Central memory CD4-positive, alpha-beta T cell (primary cell): Measurements from ENCODE around the gene KRT10.
A peak's percentile ranks its signal among the peaks of the same experiment; 100 is the strongest.
"Not testable (repeated sequence)": the region's sequence is repeated elsewhere in the genome, so short reads cannot be mapped to it uniquely, and the experiment has no call there.

Experiments
- DNase-seq: peaks from one replicate; pipeline ENCODE4 v3.0.0; 2022

The KRT10 gene

DNA sequence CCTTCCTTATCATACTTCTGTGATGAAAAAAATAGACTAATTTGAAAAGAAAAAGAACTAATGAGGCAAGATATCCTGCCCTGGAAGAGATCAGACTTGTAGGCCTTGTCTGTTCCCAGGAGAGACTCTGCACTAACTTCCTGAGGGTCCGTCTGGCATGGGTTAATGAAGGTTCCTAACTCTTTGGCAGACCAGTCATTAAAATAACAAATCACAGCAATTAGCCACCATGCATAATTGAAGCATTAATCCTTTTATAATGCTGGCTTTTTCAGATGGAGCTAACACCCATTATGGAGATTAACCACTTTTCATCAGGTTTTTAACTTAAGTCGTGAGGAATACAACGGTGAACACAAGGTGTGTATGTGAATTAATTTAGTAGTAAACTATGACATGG lies 10.4 kb upstream of the KRT10 start:
- no peak for DNase-seq

DNA sequence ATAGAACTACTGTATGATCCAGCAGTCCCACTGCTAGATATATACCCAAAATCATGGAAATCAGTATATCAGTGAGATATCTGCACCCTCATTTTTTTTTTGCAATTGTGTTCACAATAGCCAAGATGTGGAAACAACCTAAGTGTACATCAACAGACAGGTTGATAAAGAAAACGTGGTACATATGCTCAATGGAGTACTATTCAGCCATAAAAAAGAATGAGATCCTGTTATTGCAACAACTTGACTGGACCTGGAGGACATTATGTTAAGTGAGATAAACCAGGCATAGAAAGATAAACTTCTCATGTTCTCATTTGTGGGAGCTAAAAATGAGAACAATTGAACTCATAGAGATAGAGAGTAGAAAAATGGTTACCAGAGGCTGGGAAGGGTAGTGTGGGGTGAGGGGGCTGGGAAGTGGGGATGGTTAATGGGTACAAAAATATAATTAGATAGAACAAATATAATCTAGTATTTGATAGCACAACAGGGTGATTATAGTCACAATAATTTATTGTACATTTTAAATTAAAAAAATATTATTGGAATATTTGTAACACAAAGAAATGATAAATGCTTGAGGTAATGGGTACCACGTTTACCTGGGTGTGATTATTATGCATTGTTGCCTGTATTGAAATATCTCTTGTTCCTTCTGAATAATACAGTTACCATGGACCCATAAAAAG lies 7.8 kb upstream of the KRT10 start:
- no peak for DNase-seq

DNA sequence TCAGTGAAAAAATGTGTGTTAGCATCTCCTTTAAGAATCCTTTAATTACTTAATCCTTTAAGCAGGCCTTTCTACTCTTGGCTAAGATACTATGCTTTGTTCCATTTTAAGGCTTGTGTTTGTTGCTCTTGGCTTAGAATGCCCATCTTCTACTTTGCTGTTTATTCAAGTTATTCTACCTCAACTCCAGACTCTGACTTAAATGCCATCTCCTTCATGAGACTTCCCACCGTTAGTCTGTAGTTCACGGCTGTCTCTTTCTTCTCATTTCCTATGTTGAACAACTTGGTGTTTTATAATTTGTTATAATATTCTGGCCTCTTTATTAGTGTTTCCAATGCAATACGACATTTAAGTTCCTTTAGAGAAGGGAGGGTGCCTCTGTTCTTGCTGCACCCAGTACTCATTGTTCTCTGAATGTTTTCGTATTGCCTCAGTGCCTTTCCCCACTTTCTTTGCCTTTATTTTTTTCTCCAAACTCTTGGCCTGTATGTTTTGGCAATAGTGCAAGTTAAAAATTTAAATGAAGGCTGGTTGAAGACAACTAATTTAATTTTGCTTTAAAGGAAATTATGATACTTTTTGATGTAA lies 6.1 kb upstream of the KRT10 start:
- no peak for DNase-seq

DNA sequence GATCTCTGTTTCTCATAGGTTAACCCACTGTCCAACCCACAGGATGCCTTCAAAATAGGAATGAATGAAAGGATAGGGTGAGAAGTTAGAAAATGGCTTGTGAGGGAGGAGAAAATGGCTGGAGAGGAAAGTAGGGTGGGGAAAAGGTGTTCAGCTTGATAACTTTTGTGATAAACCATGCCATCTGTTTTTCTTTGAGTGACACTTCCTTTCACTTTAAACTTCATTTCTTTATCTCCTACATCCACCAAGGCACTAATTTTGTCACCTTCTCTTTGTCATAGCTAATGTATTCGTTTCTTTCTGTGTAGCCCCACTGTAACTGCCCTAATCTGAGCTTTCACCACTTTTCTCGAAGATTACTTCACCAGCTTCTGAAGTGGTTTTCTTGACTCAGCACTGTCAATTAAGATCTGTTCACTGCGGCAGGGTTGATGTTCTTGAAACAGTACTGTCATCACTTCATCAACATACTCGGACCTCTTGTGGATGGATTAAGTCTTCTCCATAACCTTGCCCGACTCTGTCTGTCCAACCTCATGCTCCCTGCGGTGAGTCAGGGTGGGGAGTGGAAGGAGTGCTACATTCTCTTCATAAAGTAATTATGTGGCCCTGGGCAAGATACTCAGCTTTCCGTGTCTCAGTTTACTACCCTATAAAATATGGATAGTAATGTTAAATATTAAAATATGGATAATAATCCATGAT lies 5.5 kb upstream of the KRT10 start:
- no peak for DNase-seq

DNA sequence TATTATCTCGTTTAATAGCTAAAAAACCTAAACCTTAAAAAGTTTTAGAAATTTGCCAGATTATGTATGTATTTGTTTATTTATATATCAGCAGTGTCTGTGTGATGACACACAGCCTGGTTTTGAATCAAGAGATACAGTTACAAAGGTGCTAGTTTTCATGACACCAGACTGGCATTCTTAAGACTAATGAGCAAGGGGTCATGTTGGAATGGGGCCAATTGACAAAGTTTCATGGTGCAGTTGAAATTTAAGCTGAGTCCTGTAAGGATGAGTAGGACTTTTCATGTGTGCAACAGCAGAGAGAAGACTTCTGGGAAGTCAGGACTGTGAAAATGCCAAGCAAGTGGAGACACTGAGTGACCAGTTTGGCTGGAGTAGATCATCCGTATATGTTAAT lies 3.2 kb upstream of the KRT10 start:
- DNase-seq, result no peak

DNA sequence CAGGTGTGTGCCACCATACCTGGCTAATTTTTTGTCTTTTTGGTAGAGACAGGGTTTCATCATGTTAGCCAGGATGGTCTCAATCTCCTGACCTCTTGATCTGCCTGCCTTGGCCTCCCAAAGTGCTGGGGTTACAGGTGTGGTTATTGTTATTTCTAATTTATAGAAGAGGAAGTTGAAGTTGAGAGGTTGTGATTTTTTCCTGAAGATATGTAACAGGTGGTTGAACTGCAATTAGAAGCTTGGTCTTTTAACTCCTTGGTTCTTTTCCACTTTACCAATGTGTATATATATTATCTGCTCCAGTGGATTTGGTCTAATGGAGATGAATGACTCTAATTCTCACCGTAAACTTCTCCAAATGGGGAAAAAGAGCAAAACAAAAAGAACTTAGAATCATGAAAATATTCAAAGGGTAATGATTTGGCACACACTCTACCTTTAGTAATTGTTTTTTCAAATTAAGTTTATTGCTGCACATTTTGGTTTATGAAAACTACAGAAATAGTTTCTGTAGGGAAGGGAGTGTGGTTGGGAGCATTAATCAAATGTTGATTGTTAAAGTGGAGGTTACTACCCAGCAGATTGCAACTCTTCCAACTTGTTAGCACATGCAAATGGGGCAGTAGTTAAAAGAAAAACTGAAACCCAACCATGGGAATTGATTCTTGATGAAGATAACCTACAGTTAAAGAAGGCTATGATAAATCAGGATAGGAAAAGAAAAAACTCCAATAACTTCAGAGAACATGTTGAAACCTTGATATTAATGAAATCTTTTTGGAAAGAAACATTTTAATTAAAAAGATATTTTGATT lies 1.8 kb upstream of the KRT10 start:
- no peak for DNase-seq

DNA sequence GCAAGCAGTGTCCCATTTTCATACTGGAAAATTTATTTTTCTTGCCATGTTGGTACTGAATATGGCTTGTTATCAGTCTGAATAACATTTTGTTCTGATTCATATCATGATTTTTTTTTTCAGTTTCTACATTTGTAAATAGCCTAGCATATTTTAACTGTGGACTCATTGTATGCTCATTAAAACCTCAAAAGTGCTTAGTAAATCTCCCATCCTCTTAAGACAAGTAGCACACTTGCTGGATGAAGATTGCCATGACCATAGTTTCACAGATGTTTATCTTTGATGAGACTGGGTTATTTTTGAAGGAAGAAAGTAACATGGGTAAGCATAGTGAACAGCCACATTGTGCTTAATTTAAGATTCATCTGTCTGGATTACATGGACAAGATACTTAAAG lies 878 bp downstream of the KRT10 start:
- no peak for DNase-seq

DNA sequence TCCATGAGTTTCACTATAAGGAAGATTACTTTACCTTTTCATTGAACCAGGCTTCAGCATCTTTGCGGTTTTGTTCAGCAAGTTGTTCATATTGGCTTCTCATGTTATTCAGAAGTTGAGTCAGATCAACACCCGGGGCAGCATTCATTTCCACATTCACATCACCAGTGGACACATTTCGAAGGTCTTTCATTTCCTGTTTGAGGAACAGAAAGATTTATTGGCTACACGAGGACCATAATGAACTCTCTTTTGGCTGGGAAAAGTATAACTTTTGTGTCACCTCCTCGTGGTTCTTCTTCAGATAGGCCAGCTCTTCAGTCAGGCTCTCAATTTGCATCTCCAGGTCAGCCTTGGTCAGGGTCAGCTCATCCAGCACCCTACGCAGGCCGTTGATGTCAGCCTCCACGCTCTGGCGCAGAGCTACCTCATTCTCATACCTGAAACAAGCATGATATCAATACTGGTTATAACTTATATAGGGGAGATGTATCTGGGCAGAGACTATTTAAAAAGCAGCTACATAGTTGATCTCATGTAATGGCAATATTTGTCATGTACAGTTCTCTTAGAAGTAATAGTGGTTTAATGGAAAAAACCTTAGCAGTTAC lies 2.1 kb downstream of the KRT10 start:
- DNase-seq, result no peak

DNA sequence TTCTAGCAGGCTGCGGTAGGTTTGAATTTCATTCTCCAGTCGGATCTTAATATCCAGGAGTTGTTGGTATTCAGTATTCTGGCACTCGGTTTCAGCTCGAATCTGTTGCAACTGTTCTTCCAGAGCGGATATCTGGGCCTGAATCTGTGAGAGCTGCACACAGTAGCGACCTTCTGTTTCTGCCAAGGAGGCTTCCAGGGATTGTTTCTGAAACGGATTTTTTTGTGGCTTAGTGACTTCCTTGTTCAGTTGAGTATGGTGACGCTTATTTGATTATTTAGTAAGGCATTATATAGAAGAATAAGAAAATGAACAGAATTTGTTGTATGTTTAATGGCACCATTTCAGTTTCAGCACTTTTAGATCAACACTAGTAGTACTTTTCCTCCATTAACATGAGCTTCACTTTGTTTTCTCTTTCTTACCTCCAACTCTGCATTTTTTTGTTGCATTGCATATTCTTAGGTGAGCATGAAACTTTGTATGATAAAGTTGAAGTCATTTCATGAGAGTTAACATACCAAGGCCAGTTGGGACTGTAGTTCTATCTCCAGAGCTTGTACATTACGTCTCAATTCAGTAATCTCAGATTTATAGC lies 2.8 kb downstream of the KRT10 start:
- no peak for DNase-seq

DNA sequence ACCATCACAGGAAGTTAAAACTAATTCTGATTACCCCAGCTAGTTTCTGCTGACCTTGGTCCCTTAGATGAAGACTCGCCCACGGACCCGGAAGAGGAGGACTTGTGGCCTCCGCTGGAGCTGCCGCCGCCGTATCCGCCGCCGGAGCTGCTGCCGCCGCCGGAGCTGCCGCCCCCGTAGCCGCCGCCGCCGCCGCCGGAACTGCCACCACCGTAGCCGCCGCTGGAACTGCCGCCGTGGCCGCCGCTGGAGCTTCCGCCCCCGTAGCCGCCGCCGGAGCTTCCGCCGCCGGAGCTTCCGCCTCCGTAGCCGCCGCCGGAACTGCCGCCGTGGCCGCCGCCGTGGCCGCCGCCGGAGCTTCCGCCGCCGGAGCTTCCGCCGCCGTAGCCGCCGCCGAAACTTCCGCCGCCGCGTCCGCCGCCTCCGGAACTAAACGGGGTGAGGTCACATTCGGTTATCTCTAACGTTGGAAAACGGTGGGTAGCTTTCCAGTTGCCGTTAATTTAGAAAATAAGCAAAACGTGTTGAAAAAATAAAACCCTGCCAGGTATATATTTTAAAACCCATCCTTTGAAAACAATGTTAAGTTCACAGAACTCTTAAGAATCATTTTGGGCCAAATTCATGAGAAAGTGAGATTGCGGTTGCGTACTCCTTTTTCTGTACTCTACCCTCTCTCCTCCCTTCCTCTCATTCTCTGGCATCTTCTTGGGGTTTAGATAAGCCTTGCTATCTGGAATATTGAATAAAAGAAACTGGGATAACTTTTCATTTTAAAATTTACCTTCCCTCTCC lies 3.5 kb downstream of the KRT10 start:
- DNase-seq, result peak; percentile 80

DNA sequence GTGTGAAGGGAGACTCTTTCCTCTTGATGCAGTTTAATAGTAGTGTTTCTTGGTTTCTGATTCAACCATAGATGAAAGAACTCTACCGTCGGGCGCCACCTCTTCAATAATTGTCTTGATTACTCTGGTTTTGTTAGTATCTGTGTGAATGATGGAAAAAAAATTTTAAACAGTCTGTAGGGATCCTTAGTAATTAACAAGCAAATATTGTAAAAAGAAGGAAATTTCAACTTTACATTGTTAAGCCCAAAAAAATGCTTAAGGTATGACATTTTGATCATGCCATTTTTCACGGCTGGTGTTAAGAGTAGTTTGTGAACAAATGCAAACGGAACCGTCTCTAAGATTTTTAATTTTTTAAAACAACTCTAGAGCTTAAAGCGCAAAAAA lies 4.1 kb downstream of the KRT10 start:
- no peak for DNase-seq

DNA sequence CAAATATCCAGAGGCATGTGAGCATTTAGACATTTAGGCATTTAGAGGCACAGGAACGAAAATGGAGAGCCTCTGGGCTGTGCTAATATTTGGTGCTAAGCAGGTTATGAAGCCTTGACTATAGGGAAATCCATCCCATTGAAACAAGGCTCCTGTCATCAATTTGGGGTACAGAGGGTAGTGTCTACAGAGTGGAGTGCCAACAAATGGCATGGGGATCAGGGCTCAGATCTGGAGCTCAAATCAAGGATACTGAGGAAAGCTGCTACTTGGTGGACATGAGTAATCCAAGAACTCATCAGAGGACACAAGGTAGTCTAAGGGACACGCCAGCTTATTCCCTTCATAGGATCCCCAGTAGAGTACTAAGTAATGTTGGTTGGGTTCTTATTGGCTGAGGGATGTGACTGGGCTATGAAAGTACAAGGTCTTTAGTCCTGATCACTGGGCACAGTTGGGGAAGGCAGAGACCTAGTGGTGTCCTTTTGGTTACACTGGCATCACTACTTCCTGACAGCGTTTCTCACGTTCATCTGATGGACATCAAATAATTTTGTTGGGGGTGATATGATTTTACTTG lies 5.2 kb downstream of the KRT10 start:
- DNase-seq, result no peak

DNA sequence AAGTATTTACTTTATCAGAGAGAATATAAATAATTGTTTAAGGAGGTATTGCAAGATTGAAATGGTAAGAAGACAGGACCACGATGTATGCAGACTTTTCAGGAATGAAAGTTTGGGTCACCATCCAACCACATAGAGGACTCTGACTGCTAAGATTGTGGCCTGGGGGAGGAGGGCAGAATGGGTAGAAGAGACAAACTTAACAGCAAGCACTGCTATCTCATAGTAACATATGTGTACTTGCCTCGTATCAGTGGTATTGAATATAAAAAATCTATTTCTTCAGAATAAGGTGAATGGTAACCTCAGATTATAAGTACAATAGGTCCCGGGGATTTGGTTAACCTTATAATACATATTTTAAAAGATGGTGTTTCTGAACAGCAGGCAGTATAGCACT lies 5.8 kb downstream of the KRT10 start:
- no peak for DNase-seq

DNA sequence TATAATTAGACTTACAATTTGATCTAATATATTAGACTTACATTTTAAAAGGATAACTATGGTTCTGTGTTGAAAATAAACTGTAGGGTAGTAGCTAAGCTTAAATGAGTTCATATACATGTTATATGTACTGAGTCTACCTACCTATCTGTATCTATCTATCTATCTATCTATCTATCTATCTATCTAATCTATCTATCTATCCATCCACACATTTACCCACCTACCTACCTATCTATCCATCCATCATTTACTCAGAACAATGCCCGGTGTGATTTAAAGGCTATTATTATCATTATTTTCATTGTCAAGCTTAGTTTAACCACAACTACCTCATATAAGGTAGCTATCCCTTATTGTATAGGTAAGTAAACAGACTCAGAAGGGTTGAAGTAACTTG lies 7.0 kb downstream of the KRT10 start:
- no peak for DNase-seq

DNA sequence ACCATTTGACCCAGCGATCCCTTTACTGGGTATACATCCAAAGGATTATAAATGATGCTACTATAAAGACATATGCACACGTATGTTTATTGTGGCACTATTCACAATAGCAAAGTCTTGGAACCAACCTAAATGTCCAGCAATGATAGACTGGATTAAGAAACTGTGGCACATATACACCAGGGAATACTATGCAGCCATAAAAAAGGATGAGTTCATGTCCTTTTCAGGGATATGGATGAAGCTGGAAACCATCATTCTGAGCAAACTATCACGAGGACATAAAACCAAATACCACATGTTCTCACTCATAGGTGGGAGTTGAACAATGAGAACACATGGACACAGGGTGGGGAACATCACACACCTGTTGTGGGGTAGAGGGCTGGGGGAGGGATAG lies 7.8 kb downstream of the KRT10 start:
- DNase-seq, result not testable (repeated sequence)

DNA sequence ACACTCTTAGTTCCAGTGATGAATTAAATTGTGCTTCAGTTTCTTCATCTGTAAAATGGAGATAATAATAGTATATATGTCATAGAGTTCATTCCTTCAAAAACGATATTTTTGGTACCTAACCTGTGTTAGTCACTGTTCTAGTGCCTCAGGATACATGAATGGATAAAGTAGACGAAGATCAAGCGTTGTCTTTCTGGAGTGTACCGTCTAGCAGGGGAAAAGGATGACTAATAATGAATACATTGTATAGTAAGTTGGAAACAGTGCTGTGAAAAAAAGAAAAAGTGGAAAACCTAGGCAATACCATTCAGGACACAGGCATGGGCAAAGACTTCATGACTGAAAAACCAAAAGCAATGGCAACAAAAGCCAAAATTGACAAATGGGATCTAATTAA lies 8.6 kb downstream of the KRT10 start:
- no peak for DNase-seq

DNA sequence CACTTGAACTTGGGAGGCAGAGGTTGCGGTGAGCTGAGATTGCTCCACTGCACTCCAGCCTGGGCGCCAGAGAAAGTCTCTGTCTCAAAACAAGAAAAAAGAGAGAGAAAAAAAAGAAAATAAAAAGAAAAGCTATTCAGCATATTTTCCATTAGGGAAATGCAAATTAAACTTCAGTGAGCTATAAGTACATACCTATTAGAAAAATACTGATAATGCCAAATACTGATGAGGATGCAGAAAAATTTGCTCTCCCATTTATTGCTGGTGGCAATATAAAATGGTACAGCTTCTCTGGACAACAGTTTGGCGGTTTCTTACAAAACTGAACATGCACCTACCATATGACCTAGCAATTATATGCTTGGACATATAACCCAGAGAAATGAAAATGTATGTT lies 9.8 kb downstream of the KRT10 start:
- DNase-seq, result no peak

DNA sequence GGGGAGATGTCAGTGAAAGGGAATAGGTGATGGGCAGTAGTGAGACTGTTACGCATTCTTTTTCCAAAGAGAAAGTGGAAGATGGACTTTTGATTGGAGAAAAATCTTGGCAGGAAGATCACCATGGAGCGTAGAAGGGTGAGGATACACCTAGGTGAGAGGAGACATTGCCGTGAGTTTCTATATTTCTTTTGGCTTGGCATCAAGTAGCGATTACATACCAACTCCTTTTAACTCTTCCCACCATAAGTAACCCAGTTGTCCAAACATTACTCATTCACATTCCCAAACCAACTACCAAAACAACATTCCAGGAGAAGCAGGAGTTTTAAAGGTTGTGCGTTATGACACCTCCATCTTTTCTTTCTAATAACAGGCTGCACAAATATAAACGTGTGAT lies 11.9 kb downstream of the KRT10 start:
- DNase-seq, result no peak

DNA sequence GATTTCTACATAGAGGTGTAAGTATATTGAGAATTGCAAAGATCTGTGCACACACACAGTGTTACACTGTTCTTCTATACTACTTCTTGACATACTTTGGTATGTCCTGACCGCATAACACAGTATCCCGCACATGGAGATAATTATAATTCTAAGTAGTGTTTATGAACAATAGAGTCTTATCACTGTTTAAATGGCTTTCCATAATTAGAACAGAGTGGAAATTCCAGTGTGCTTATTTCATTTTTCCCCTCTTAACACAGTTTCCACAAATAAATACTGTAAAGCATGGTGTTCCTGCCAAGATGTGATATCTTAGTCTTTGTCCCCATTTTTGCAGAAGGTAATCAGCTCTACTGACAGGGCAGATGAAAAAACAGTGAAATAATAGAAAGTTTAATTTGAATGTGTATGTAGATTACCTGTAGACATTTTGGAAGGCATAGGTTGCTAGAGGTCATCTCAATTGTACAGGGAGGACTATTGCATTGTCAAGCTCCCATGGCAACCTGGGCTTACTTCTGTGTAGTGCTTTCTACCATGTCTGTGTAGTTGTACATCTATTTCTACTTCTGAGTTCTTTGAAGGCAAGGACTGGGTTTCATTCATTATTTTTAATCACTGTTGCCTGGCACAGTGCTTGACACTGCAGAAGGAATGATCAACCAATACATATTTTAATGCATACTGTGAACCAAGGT lies 12.5 kb downstream of the KRT10 start:
- no peak for DNase-seq

DNA sequence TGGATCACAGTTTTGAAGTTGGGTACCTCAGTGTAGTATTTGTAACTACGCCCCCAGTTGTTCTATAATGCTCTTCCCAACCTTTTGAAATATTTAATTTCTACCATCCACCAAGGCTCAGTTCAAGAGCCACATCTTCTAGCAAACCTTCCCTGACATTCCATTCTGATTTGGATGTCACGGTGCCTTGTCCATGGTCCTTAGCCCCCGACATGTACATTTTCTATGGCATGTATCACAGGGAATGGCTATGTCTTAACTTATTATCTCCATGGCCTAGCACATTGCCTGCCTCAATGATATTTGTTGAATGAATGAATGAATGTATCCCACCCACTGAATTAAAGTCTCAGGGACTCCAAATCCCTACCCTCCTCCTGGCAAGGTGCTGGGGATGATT lies 16.3 kb downstream of the KRT10 start:
- no peak for DNase-seq

DNA sequence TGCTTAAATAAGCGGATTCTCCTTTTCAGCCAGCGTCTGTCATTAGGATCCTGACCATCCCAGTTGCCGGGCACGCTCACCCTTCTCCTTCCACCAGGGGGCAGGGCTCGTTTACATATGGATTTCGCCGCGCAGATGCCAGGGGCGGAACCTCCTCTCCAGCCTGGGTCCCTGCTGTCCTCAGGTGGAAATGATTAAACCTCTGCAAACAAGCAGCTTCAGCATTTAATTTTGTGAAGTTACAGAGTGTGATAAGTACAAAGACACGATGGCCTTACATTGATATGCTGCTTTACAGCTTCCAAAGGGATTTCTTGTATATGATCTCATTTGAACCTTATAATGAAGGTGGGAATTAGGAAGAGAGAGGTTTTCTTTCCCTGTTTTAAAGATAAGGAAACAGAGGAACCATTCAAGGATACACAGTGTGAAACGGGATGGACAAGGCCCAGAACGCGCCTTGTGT lies 18.8 kb downstream of the KRT10 start:
- DNase-seq, result peak; percentile 52
